B cell (primary cell): Measurements from ENCODE around the gene LSM5. TPM values are rescaled to one million over a fixed set of nuclear protein-coding genes. Genes with fewer than 3 reads are reported as not detected.

Experiments used
- ATAC-seq: fragments of 200-7000 bp; cut with Tn5 transposase; one replicate; pipeline ENCODE4 v1.10.0; 2021; ENCODE audit warnings: low read depth, mild to moderate bottlenecking, moderate number of reproducible peaks, moderate library complexity
- CTCF ChIA-PET: fragments of 350-600 bp; sonication (Branson Sonifier 250); formaldehyde crosslinking; loops from one replicate; lab custom pipeline; 2021; ENCODE audit warnings: antibody characterized with exemption, inconsistent platforms; lab: Charles Lee
- POLR2A ChIA-PET: fragments of 350-600 bp; sonication (Branson Sonifier 250); formaldehyde crosslinking; loops from one replicate; lab custom pipeline; 2021; ENCODE audit warnings: antibody characterized with exemption; lab: Charles Lee
- DNase-seq: peaks from one replicate; pipeline ENCODE4 v3.0.0; 2013
- H2AFZ ChIP-seq: 2 replicates; pipeline ENCODE4 v1.6.1; 2012; ENCODE audit warnings: mild to moderate bottlenecking, low read depth, low read length; ENCODE audit not compliant: insufficient read depth, poor library complexity, severe bottlenecking
- H3K27ac ChIP-seq, 2 donors: 1 replicate in 1 of 2; 2 replicates in 1 of 2; pipeline ENCODE4 v1.5.1; 2012 to 2013; ENCODE audit warnings: low read length in 2 of 2, mild to moderate bottlenecking in 2 of 2, moderate library complexity in 1 of 2
- H3K27me3 ChIP-seq, 4 experiments: fragments of 200-600 bp in 1 of 4; sonication (generic) in 1 of 4; replicated peaks in 1 of 4; 1 replicate in 2 of 4; 2 replicates in 2 of 4; pipeline versions ENCODE4 v1.6.1 to v1.7.0; 2013 to 2016; ENCODE audit warnings: low read length in 3 of 4, mild to moderate bottlenecking in 2 of 4, mixed read lengths in 1 of 4, moderate library complexity in 1 of 4; ENCODE audit not compliant: insufficient read depth in 4 of 4, control insufficient read depth in 3 of 4; ENCODE audit errors: control extremely low read depth in 1 of 4
- H3K36me3 ChIP-seq, 2 experiments: replicated peaks in 1 of 2; 1 replicate in 1 of 2; 2 replicates in 1 of 2; pipeline versions ENCODE4 v1.6.1 to v1.7.1; 2013; ENCODE audit warnings: low read length in 1 of 2; ENCODE audit not compliant: insufficient read depth in 2 of 2, control insufficient read depth in 1 of 2; ENCODE audit errors: control extremely low read depth in 1 of 2, extremely low read depth in 1 of 2
- H3K4me1 ChIP-seq, 2 donors: fragments of 200-600 bp in 1 of 2; sonication (generic) in 1 of 2; 1 replicate in 1 of 2; 2 replicates in 1 of 2; pipeline versions ENCODE4 v1.5.1 to v1.6.1; 2013 to 2017; ENCODE audit warnings: low read length in 2 of 2; ENCODE audit not compliant: control insufficient read depth in 2 of 2, insufficient read depth in 2 of 2
- H3K4me2 ChIP-seq: replicated peaks from 2 replicates; pipeline ENCODE3; 2012; ENCODE audit warnings: mild to moderate bottlenecking, low read depth, low read length; ENCODE audit not compliant: poor library complexity, severe bottlenecking
- H3K4me3 ChIP-seq, 5 experiments: fragments of 200-600 bp in 1 of 5; sonication (generic) in 1 of 5; 1 replicate in 3 of 5; 2 replicates in 2 of 5; pipeline versions ENCODE4 v1.5.1 to v1.7.0; 2011 to 2016; ENCODE audit warnings: low read length in 4 of 5, mild to moderate bottlenecking in 4 of 5, low read depth in 2 of 5, control low read depth in 1 of 5, moderate library complexity in 1 of 5; ENCODE audit not compliant: insufficient read depth in 1 of 5; ENCODE audit errors: control extremely low read depth in 1 of 5, extremely low read depth in 1 of 5
- H3K79me2 ChIP-seq: fragments of 200-600 bp; sonication (generic); one replicate; pipeline ENCODE4 v1.6.0; 2016; ENCODE audit warnings: low read length; ENCODE audit not compliant: control insufficient read depth, insufficient read depth
- H3K9ac ChIP-seq: fragments of 200-600 bp; sonication (generic); 2 replicates; pipeline ENCODE4 v1.6.1; 2017; ENCODE audit warnings: mild to moderate bottlenecking, low read length, moderate library complexity
- H3K9me3 ChIP-seq, 3 donors: one replicate each; pipeline versions ENCODE4 v1.6.1 to v1.7.1; 2013; ENCODE audit warnings: low read length in 2 of 3; ENCODE audit not compliant: control insufficient read depth in 2 of 3, insufficient read depth in 1 of 3; ENCODE audit errors: control extremely low read depth in 1 of 3
- H4K20me1 ChIP-seq: 2 replicates; pipeline ENCODE4 v1.6.0; 2012; ENCODE audit warnings: mild to moderate bottlenecking, low read length; ENCODE audit not compliant: insufficient read depth, control insufficient read depth, poor library complexity, severe bottlenecking
- H3K27ac Mint-ChIP-seq: one replicate; pipeline ENCODE4 v1.8.0; 2021; ENCODE audit warnings: mixed read lengths
- H3K27me3 Mint-ChIP-seq: one replicate; pipeline ENCODE4 v1.8.0; 2021; ENCODE audit warnings: mixed read lengths
- H3K4me1 Mint-ChIP-seq: one replicate; pipeline ENCODE4 v1.8.0; 2021; ENCODE audit warnings: mixed read lengths
- H3K4me3 Mint-ChIP-seq: one replicate; pipeline ENCODE4 v1.8.0; 2021; ENCODE audit warnings: mixed read lengths
- H3K9me3 Mint-ChIP-seq: one replicate; pipeline ENCODE4 v1.8.0; 2022; ENCODE audit warnings: mixed read lengths; ENCODE audit not compliant: insufficient read depth
- EZH2 ChIP-seq: IDR thresholded peaks from 2 replicates; pipeline ENCODE4 v1.6.1; 2012; ENCODE audit warnings: borderline replicate concordance, low read depth, mild to moderate bottlenecking, moderate library complexity, low read length; ENCODE audit not compliant: insufficient read depth, poor library complexity, severe bottlenecking
- WGBS: methylation state at CpG from one replicate; pipeline ENCODE4 v1.1.5; 2013; ENCODE audit warnings: missing lambda C conversion rate; ENCODE audit not compliant: insufficient coverage; 5-methylcytosine and 5-hydroxymethylcytosine counted together
- intact Hi-C: fragments of 100-400 bp; cut with micrococcal nuclease; formaldehyde crosslinking; loops from one replicate; pipeline ENCODE4 v1.10.0; 2022
- polyA plus RNA-seq: library from polyadenylated mRNA; depleted of rRNA; stranded (reverse); fragments of >200 nt; gene quantifications from 2 replicates; pipeline ENCODE4 v1.2.3, GENCODE V29; 2012
- total RNA-seq, 2 donors: library from RNA; stranded (reverse); fragments of 120-200 nt in 1 of 2; gene quantifications; 1 replicate in 1 of 2; 2 replicates in 1 of 2; pipeline versions ENCODE4 v1.2.3 to v1.2.4, GENCODE V29; 2013 to 2022
- TF ChIP-seq, protein P1 (sequence below): fragments of 200-600 bp; IDR thresholded peaks from one replicate; pipeline ENCODE4 v1.8.0; 2022; ENCODE audit warnings: antibody characterized with exemption, mild to moderate bottlenecking

The LSM5 gene
- total and polyA plus RNA-seq, 2 donors (not counting 1 experiment from before 2014, with no cell fraction given), result 11.8 to 34.7 TPM

DNA sequence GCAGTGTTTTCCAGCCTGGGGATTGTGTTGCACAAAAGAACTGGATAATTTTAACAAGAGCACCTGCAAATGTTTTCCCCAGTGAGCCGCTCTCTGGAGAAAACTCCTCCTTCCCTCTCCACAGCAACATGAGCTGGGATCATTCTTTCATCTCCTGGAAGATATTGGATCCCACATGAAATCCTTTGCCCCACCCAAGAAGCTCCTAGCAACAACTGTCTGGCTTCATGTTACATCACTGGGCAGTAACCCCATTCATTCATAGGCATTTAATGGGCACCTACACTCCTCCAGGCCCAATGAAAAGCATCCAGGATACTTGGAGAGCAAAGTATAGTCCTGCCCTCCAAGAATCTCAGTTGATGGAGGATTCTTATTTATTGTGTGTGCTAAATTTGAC lies 27.2 kb downstream of the LSM5 start:
- WGBS, result 88% methylated on average over 1 of the region's 1 CpG

DNA sequence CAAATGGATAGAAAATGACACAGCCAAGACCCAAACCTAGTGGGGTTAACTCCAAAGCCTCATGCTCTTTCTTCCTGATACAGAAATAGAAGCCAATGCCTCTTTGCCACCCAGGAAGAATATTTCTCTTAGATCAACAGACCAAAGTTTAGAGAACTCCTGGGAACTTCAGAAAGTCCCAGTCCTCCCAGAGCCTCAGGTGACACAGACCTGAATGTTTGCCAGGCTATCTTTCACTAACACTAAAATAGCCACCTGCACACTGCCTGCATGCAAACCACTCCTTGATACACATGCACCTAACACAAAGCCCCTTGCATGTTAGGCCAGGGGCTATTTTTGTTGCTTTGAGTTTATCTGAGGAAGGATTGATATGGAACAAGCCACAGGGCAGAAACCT lies 27.7 kb downstream of the LSM5 start:
- TF ChIP-seq, protein P1, sequence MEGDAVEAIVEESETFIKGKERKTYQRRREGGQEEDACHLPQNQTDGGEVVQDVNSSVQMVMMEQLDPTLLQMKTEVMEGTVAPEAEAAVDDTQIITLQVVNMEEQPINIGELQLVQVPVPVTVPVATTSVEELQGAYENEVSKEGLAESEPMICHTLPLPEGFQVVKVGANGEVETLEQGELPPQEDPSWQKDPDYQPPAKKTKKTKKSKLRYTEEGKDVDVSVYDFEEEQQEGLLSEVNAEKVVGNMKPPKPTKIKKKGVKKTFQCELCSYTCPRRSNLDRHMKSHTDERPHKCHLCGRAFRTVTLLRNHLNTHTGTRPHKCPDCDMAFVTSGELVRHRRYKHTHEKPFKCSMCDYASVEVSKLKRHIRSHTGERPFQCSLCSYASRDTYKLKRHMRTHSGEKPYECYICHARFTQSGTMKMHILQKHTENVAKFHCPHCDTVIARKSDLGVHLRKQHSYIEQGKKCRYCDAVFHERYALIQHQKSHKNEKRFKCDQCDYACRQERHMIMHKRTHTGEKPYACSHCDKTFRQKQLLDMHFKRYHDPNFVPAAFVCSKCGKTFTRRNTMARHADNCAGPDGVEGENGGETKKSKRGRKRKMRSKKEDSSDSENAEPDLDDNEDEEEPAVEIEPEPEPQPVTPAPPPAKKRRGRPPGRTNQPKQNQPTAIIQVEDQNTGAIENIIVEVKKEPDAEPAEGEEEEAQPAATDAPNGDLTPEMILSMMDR, result no peak
- TF ChIP-seq EZH2, result no peak
- ChIA-PET CTCF (no interaction called here), POLR2A (no interaction called here)
- H3K27ac Mint-ChIP-seq, result no peak overlapping the region
- Histone ChIP-seq H4K20me1 (no peaks in the 10 kb centered on the region), H3K79me2 (no peaks in the 10 kb centered on the region), H3K4me2 (no peak overlapping the region), H3K27ac (no peak overlapping the region), H3K9me3 (no peaks in the 10 kb centered on the region), H3K27me3 (peaks cover 0 to 3% (median 0%) of the 10 kb centered on the region in 4 experiments), H2AFZ (no peak overlapping the region), H3K36me3 (no peaks in the 10 kb centered on the region), H3K4me1 (no peaks in the 10 kb centered on the region), H3K9ac (no peak overlapping the region), H3K4me3 (no peak overlapping the region)
- intact Hi-C loops, result no loop called here
- ATAC-seq (no peak), DNase-seq (no peak)
- H3K27me3 Mint-ChIP-seq, result peaks cover 7% of the 10 kb centered on the region
- H3K4me1 Mint-ChIP-seq, result no peaks in the 10 kb centered on the region
- no peaks in the 10 kb centered on the region for H3K9me3 Mint-ChIP-seq
- H3K4me3 Mint-ChIP-seq, result no peak overlapping the region

More for the DNA sequence above, 27.2 kb downstream of the LSM5 start:
- Histone ChIP-seq H3K4me2 (no peak overlapping the region), H3K27me3 (no peaks in the 10 kb centered on the region), H3K9ac (no peak overlapping the region), H3K4me1 (no peaks in the 10 kb centered on the region), H3K4me3 (no peak overlapping the region), H4K20me1 (no peaks in the 10 kb centered on the region), H3K9me3 (no peaks in the 10 kb centered on the region), H3K27ac (no peak overlapping the region), H2AFZ (no peak overlapping the region), H3K79me2 (no peaks in the 10 kb centered on the region), H3K36me3 (no peaks in the 10 kb centered on the region)
- no peak overlapping the region for H3K27ac Mint-ChIP-seq
- POLR2A ChIA-PET, result no interaction called here
- H3K9me3 Mint-ChIP-seq, result no peaks in the 10 kb centered on the region
- no peak for TF ChIP-seq EZH2
- TF ChIP-seq, protein P1, result no peak
- ATAC-seq (no peak), DNase-seq (no peak)
- H3K4me3 Mint-ChIP-seq, result no peak overlapping the region
- CTCF ChIA-PET, result no interaction called here
- intact Hi-C loops, result no loop called here
- no peaks in the 10 kb centered on the region for H3K4me1 Mint-ChIP-seq
- H3K27me3 Mint-ChIP-seq, result peaks cover 7% of the 10 kb centered on the region
